Ovary (tissue), 9 donors: ENCODE measurements around the gene MEN1. TPM values are rescaled to one million over a fixed set of nuclear protein-coding genes. Genes with fewer than 3 reads are reported as not detected.

Source experiments
- DNase-seq, 5 donors: peaks; one replicate each; pipeline ENCODE4 v3.0.0-alpha.2; 2019 to 2020
- H3K27ac ChIP-seq, 2 donors: fragments of 200-600 bp; one replicate each; pipeline versions ENCODE4 v1.5.1 to v1.8.0; 2019 to 2022
- H3K27me3 ChIP-seq: fragments of 200-600 bp; one replicate; pipeline ENCODE4 v1.8.0; 2022
- H3K36me3 ChIP-seq: fragments of 200-600 bp; sonication (generic); one replicate; pipeline ENCODE4 v1.5.1; 2019
- H3K4me1 ChIP-seq: one replicate; pipeline ENCODE4 v1.8.1; 2013; ENCODE audit warnings: mild to moderate bottlenecking, moderate library complexity; ENCODE audit not compliant: insufficient read depth
- H3K4me3 ChIP-seq: fragments of 200-600 bp; sonication (generic); one replicate; pipeline ENCODE4 v1.5.1; 2017
- H3K9me3 ChIP-seq, 2 donors: fragments of 200-600 bp in 1 of 2; sonication (generic) in 1 of 2; one replicate each; pipeline versions ENCODE4 v1.5.1 to v1.8.1; 2013 to 2019; ENCODE audit warnings: mild to moderate bottlenecking in 1 of 2, moderate library complexity in 1 of 2
- EP300 ChIP-seq: sonication (generic); formaldehyde crosslinking; IDR thresholded peaks from one replicate; pipeline ENCODE4 v1.6.1; 2017; ENCODE audit warnings: antibody characterized with exemption
- POLR2A ChIP-seq: fragments of 450-650 bp; IDR thresholded peaks from one replicate; pipeline ENCODE4 v1.6.1; 2017; ENCODE audit warnings: antibody characterized with exemption, mild to moderate bottlenecking, moderate library complexity
- WGBS, 3 donors: extraction: QIAGEN DNeasy Blood & Tissue Kit in 1 of 3; methylation state at CpG; one replicate each; pipeline versions ENCODE4 v1.1.5 to v1.1.7; 2013 to 2017; 5-methylcytosine and 5-hydroxymethylcytosine counted together
- intact Hi-C, 4 donors: fragments of 100-400 bp; cut with DNase I; formaldehyde crosslinking; loops; one replicate each; pipeline versions ENCODE4 v1.11.0 to v1.15.1; 2022 to 2023
- polyA plus RNA-seq, 2 donors: library from polyadenylated mRNA; stranded (reverse); fragments of 200-250 nt in 1 of 2; fragments of 350-450 nt in 1 of 2; fragmentation: Illumina TruSeq in 1 of 2; extraction: RNeasy Lipid Tissue Mini Kit (QIAGEN cat#74804) in 1 of 2; gene quantifications; one replicate each; pipeline ENCODE4 v1.2.3, GENCODE V29; 2013 to 2014
- total RNA-seq, 7 donors: library from RNA; depleted of rRNA in 2 of 7; stranded (reverse); fragments of >200 nt in 2 of 7; fragmentation: NEBNext Ultra II Directional in 3 of 7; extraction: Animal tissue kit (Norgen Biotek cat#: 25700) in 3 of 7; gene quantifications; one replicate each; pipeline versions ENCODE4 v1.1.0 to v1.2.4, GENCODE V29; 2016 to 2023
- TF ChIP-seq, protein P1 (sequence below), 3 donors: fragments of 450-650 bp in 2 of 3; fragments of 200-600 bp in 1 of 3; IDR thresholded peaks; one replicate each; pipeline versions ENCODE4 v1.5.1 to v1.8.0; 2016 to 2022; ENCODE audit warnings: antibody characterized with exemption in 3 of 3, mild to moderate bottlenecking in 1 of 3
- donor health status: DM: no; HTN: no; CAD: no; lungs with moderate emphysema.
- donor health status: DM: no; HTN: no; CAD: no.
- donor health status: Bipolar disorder and iron deficiency.
- donor health status: DM: yes; HTN: yes; CAD: no.
- donor health status: DM: no; HTN: no; CAD: no.
- donor health status: DM: yes; HTN: yes; CAD: no.

MEN1 gene
- total and polyA plus RNA-seq, 9 donors = 14.4 to 28.6 (median 21.2) TPM

DNA sequence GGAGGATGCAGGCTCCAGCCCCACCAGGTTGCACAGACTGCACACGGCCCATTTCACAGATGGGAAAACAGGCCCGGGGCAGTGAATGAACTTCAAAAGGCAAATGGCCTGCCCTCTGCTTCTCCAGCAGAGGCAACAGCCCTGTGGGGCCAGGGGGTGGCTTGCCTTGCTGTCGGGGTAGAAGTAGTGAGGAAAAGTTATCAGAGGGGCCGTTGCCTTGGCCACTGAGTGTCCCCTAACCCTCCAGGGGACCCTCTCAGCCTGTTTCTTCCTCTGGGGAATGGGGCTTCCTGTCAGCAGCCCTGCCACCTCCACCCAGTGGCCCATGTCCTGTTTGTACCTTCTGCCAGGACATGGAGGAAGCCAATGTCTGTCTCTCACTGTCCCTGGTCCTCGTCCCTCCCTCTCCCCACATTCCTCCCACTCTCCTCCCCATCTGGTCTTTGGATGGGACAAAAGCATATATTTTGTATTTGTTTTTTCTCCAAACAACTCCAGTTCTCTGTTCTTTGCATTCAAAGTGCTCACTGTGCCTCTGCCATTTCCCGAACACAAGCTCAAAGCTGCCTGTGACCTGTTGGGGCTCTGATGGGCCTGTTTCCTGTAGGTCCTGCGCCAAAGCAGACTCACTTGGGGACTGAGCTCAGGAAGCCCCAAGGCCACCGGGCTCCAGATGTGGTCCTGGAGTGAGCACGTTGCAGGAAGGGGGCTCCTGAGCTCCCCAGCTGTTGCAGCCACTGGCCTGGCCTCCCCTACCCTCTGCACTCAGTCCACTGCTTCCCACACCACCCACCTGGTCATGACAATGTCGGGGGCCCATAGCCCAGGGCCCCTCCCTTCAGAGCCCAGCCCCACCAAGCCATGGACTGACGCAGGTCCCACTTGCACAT, 16.8 kb downstream of the MEN1 start:
- no peak for TF ChIP-seq POLR2A
- TF ChIP-seq, protein P1, sequence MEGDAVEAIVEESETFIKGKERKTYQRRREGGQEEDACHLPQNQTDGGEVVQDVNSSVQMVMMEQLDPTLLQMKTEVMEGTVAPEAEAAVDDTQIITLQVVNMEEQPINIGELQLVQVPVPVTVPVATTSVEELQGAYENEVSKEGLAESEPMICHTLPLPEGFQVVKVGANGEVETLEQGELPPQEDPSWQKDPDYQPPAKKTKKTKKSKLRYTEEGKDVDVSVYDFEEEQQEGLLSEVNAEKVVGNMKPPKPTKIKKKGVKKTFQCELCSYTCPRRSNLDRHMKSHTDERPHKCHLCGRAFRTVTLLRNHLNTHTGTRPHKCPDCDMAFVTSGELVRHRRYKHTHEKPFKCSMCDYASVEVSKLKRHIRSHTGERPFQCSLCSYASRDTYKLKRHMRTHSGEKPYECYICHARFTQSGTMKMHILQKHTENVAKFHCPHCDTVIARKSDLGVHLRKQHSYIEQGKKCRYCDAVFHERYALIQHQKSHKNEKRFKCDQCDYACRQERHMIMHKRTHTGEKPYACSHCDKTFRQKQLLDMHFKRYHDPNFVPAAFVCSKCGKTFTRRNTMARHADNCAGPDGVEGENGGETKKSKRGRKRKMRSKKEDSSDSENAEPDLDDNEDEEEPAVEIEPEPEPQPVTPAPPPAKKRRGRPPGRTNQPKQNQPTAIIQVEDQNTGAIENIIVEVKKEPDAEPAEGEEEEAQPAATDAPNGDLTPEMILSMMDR (IDR thresholded peaks at IDR 0.05) = no peak
- H3K36me3 ChIP-seq = no peaks in the 10 kb centered on the region
- no peaks in the 10 kb centered on the region for H3K27me3 ChIP-seq
- no peaks in the 10 kb centered on the region for H3K4me1 ChIP-seq
- no peaks in the 10 kb centered on the region for H3K9me3 ChIP-seq
- H3K4me3 ChIP-seq = no peak overlapping the region
- WGBS, 3 donors = 55 to 67% (median 57%) methylated on average over 11 of the region's 11 CpGs
- intact Hi-C loops = no loop called here
- no peak overlapping the region for H3K27ac ChIP-seq
- DNase-seq = peak in 2 of 5 donors; percentile 14 to 27

DNA sequence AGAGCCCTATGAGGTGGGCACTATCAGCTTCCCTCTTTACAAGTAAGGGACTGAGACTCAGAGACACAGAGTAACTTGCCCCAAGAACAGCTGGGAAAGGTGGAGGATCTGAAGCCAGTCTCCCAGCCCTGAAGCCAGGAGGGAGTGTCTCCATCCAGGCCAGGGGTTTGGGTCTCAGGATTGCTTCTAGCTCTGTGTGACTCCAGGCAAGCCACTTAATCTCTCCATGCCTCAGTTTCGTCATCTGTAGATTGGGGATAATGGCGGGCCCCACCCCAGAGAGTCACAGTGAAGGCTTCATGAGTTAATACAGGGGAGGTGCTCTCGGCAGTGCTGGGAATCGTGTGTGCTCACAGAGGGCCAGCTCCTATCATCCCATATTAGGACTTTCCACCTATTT, 17.9 kb downstream of the MEN1 start:
- intact Hi-C loops = no loop called here
- Histone ChIP-seq H3K27ac (no peak overlapping the region), H3K4me1 (no peaks in the 10 kb centered on the region), H3K9me3 (no peaks in the 10 kb centered on the region), H3K27me3 (no peaks in the 10 kb centered on the region), H3K36me3 (no peaks in the 10 kb centered on the region), H3K4me3 (no peak overlapping the region)
- 87 to 94% (median 88%) methylated on average over 4 of the region's 4 CpGs for WGBS, 3 donors
- no peak for TF ChIP-seq POLR2A
- TF ChIP-seq, protein P1 (IDR thresholded peaks at IDR 0.05) = no peak
- TF ChIP-seq EP300 = no peak
- no peak for DNase-seq

- TF ChIP-seq, protein P1 (IDR thresholded peaks at IDR 0.05) = no peak
- no peak for TF ChIP-seq EP300
- no peak for TF ChIP-seq POLR2A
- Histone ChIP-seq H3K27me3 (no peaks in the 10 kb centered on the region), H3K36me3 (no peaks in the 10 kb centered on the region), H3K4me1 (no peaks in the 10 kb centered on the region), H3K4me3 (no peak overlapping the region), H3K27ac (no peak overlapping the region), H3K9me3 (no peaks in the 10 kb centered on the region)
- DNase-seq = peak in 3 of 5 donors; percentile 11 to 36 (median 27)
- intact Hi-C loops = no loop called here
- 86 to 90% (median 88%) methylated on average over 11 to 14 of the region's 14 CpGs for WGBS, 3 donors
Measured at GRCh38 chr11:64791781-64792291, 18.5 kb downstream of the MEN1 start.

- WGBS, 3 donors = 87 to 91% (median 90%) methylated on average over 22 to 25 of the region's 25 CpGs
- no peaks in the 10 kb centered on the region for H3K9me3 ChIP-seq
- H3K4me1 ChIP-seq = no peaks in the 10 kb centered on the region
- TF ChIP-seq EP300 (no peak), POLR2A (no peak)
- TF ChIP-seq, protein P1 (IDR thresholded peaks at IDR 0.05) = no peak
- H3K27me3 ChIP-seq = no peaks in the 10 kb centered on the region
- intact Hi-C loops = no loop called here
- H3K36me3 ChIP-seq = no peaks in the 10 kb centered on the region
- peak in 2 of 5 donors; percentile 10 to 16 for DNase-seq
- H3K4me3 ChIP-seq = no peak overlapping the region
- no peak overlapping the region for H3K27ac ChIP-seq
Measured at GRCh38 chr11:64790205-64791095, 19.9 kb downstream of the MEN1 start.
